ENCODE results near the gene PFDN4. TPM values are rescaled to one million over a fixed set of nuclear protein-coding genes. Genes with fewer than 3 reads are reported as not detected.
A peak's percentile ranks its signal among the peaks of the same experiment; 100 is the strongest.

The PFDN4 gene
- total RNA-seq, 1 experiment from 2014 or later = 61.8 TPM

DNA sequence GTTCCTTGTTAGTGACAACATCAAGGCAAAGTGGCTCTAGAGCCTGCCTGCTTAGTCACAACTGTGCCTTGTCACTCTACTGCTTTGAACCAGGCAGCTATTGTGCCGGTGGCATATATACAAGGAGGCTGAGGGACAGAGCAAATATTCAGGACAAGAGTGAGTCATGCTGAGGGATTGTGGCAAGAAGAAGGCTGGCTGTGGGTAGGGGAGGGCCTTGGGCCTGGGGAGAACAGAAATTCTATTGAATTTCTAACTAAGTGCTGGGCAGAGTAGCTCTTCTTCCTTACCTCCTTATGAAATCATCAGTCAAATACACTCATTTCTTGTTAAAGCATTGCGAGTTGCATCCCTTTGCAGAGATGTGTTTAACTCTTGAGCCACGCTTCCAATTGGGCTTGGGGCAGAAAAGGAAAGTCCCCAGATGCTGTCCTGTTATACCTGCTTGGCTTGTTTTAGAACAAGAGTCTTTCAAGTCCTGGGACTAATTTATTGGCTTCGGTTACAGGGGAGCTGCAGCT lies 59.7 kb downstream of the PFDN4 start:
- CTCF ChIA-PET = interaction anchor here (0.6 to 2.9 kb wide), 15 partner anchors 9 to 673 kb away, joined by 3 to 25 read pairs (median 3); partner anchors contain the start of gene PFDN4
- peaks cover 47% of the 10 kb centered on the region for H3K4me1 Mint-ChIP-seq (ENCODE audit: low read depth, unreplicated experiment)
- H3K36me3 Mint-ChIP-seq (ENCODE audit: insufficient read depth, unreplicated experiment) = peaks cover 11% of the 10 kb centered on the region
- TF ChIP-seq, protein P1, sequence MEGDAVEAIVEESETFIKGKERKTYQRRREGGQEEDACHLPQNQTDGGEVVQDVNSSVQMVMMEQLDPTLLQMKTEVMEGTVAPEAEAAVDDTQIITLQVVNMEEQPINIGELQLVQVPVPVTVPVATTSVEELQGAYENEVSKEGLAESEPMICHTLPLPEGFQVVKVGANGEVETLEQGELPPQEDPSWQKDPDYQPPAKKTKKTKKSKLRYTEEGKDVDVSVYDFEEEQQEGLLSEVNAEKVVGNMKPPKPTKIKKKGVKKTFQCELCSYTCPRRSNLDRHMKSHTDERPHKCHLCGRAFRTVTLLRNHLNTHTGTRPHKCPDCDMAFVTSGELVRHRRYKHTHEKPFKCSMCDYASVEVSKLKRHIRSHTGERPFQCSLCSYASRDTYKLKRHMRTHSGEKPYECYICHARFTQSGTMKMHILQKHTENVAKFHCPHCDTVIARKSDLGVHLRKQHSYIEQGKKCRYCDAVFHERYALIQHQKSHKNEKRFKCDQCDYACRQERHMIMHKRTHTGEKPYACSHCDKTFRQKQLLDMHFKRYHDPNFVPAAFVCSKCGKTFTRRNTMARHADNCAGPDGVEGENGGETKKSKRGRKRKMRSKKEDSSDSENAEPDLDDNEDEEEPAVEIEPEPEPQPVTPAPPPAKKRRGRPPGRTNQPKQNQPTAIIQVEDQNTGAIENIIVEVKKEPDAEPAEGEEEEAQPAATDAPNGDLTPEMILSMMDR (IDR thresholded peaks at IDR 0.05; ENCODE audit: unreplicated experiment) = no peak
- peak overlapping the region; percentile 99 for H3K27ac Mint-ChIP-seq (ENCODE audit: unreplicated experiment)
- no peaks in the 10 kb centered on the region for H3K9me3 Mint-ChIP-seq (ENCODE audit: low read depth, unreplicated experiment)
- intact Hi-C loops (cut with micrococcal nuclease; ENCODE audit: unreplicated experiment) = loop anchor here (1.0 to 5.0 kb wide), 4 partner anchors 8 to 200 kb away; no protein-coding TSS in a partner anchor
- peak; percentile 88 for DNase-seq
- peak overlapping the region; percentile 58 for H3K4me3 Mint-ChIP-seq (ENCODE audit: low read depth, unreplicated experiment)
- no TSS peak for BruUV-seq (replicated peaks)
- no peaks in the 10 kb centered on the region for H3K27me3 Mint-ChIP-seq (ENCODE audit: unreplicated experiment)

DNA sequence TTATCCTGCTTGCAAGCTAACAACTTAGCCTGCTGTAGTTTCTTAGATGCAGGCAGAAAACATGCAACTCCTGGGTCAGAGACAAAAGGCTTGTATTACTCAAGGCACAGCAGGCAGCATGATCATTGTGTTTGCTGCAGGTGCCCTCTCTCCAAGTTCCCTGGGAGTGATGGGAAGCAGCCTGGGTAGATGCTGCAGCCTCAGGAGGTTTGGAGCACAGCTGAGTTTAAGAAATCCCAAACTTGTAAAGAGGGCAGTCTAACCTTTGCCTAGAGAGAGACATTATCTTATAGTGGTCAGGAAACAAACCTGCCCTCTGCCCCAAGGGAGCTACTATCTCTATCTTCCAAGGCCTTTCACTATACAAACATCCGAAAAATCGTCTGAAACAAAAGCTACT lies 61.1 kb downstream of the PFDN4 start:
- no peak overlapping the region for H3K27ac Mint-ChIP-seq (ENCODE audit: unreplicated experiment)
- H3K27me3 Mint-ChIP-seq (ENCODE audit: unreplicated experiment) = no peaks in the 10 kb centered on the region
- TF ChIP-seq, protein P1 (IDR thresholded peaks at IDR 0.05; ENCODE audit: unreplicated experiment) = no peak
- peaks cover 55% of the 10 kb centered on the region for H3K4me1 Mint-ChIP-seq (ENCODE audit: low read depth, unreplicated experiment)
- no peaks in the 10 kb centered on the region for H3K9me3 Mint-ChIP-seq (ENCODE audit: low read depth, unreplicated experiment)
- H3K4me3 Mint-ChIP-seq (ENCODE audit: low read depth, unreplicated experiment) = no peak overlapping the region
- no peak for DNase-seq
- no TSS peak for BruUV-seq (replicated peaks)
- CTCF ChIA-PET = interaction anchor here (1.7 to 2.1 kb wide), 2 partner anchors 60 to 357 kb away, joined by 3 to 9 read pairs; partner anchors contain the start of gene PFDN4
- intact Hi-C loops (cut with micrococcal nuclease; ENCODE audit: unreplicated experiment) = loop anchor here (5.0 kb wide), 2 partner anchors 78 to 202 kb away; no protein-coding TSS in a partner anchor
- peaks cover 11% of the 10 kb centered on the region for H3K36me3 Mint-ChIP-seq (ENCODE audit: insufficient read depth, unreplicated experiment)

Other genes starting within 250 kb of the PFDN4 start
- 11.1 and 16.9 TPM in 2 replicates for gene BCAS1, start 137.5 kb upstream of the PFDN4 start, total RNA-seq (2022)
- 393 and 665 TPM in 2 replicates for gene CYP24A1, start 34.1 kb upstream of the PFDN4 start, total RNA-seq (2022)